ENCODE results near the gene ICAM4.

Gene ICAM4

GRCh38 chr19:10325732-10326131 is 39.0 kb downstream of the ICAM4 start:
- TF ChIP-seq CREB1 (IDR thresholded peaks at IDR 0.05; ENCODE audit: low read depth) (no peak), YY1 (IDR thresholded peaks at IDR 0.05; ENCODE audit: low read depth) (no peak), EGR1 (IDR thresholded peaks at IDR 0.05) (no peak), ZBTB7A (IDR thresholded peaks at IDR 0.05; ENCODE audit: low read depth) (no peak), EP300 (IDR thresholded peaks at IDR 0.05; ENCODE audit: borderline replicate concordance) (no peak), RAD21 (IDR thresholded peaks at IDR 0.05; ENCODE audit: low read depth) (no peak), USF1 (IDR thresholded peaks at IDR 0.05) (no peak)

GRCh38 chr19:10327793-10328192 is 41.0 kb downstream of the ICAM4 start:
- no peak for TF ChIP-seq REST (IDR thresholded peaks at IDR 0.05; ENCODE audit: low read depth)
- TF ChIP-seq CEBPB (IDR thresholded peaks at IDR 0.05) = no peak
- no peak for TF ChIP-seq TEAD4 (IDR thresholded peaks at IDR 0.05)
- no peak for TF ChIP-seq YY1 (IDR thresholded peaks at IDR 0.05; ENCODE audit: low read depth)
- no peak for TF ChIP-seq CREB1 (IDR thresholded peaks at IDR 0.05; ENCODE audit: low read depth)
- no peak for TF ChIP-seq USF1 (IDR thresholded peaks at IDR 0.05)
- TF ChIP-seq EP300 (IDR thresholded peaks at IDR 0.05; ENCODE audit: borderline replicate concordance) = no peak
- no peak for TF ChIP-seq TAF1 (IDR thresholded peaks at IDR 0.05; ENCODE audit: low read depth)
- TF ChIP-seq FOXM1 (IDR thresholded peaks at IDR 0.05; ENCODE audit: borderline replicate concordance, low read depth) = no peak
- TF ChIP-seq ZBTB7A (IDR thresholded peaks at IDR 0.05; ENCODE audit: low read depth) = no peak
- no peak for TF ChIP-seq NFIC (IDR thresholded peaks at IDR 0.05)

- TF ChIP-seq EP300 (IDR thresholded peaks at IDR 0.05; ENCODE audit: borderline replicate concordance) = no peak
- TF ChIP-seq NFIC (IDR thresholded peaks at IDR 0.05) = no peak
- no peak for TF ChIP-seq TAF1 (IDR thresholded peaks at IDR 0.05; ENCODE audit: low read depth)
- TF ChIP-seq RAD21 (IDR thresholded peaks at IDR 0.05; ENCODE audit: low read depth) = no peak
Measured at GRCh38 chr19:10328558-10329429, 42.0 kb downstream of the ICAM4 start.

GRCh38 chr19:10329555-10329954 is 42.8 kb downstream of the ICAM4 start:
- no peak for TF ChIP-seq USF1 (IDR thresholded peaks at IDR 0.05)
- no peak for TF ChIP-seq RAD21 (IDR thresholded peaks at IDR 0.05; ENCODE audit: low read depth)
- no peak for TF ChIP-seq CREB1 (IDR thresholded peaks at IDR 0.05; ENCODE audit: low read depth)
- TF ChIP-seq MAX (IDR thresholded peaks at IDR 0.05) = no peak
- TF ChIP-seq EGR1 (IDR thresholded peaks at IDR 0.05) = no peak
- TF ChIP-seq EP300 (IDR thresholded peaks at IDR 0.05; ENCODE audit: borderline replicate concordance) = no peak
- no peak for TF ChIP-seq NFIC (IDR thresholded peaks at IDR 0.05)
- TF ChIP-seq TAF1 (IDR thresholded peaks at IDR 0.05; ENCODE audit: low read depth) = no peak
- TF ChIP-seq CEBPB (IDR thresholded peaks at IDR 0.05) = no peak
- TF ChIP-seq TEAD4 (IDR thresholded peaks at IDR 0.05) = no peak
- TF ChIP-seq FOXM1 (IDR thresholded peaks at IDR 0.05; ENCODE audit: borderline replicate concordance, low read depth) = no peak
- TF ChIP-seq ZBTB7A (IDR thresholded peaks at IDR 0.05; ENCODE audit: low read depth) = no peak

GRCh38 chr19:10332158-10332964 is 45.6 kb downstream of the ICAM4 start:
- no peak for TF ChIP-seq REST (IDR thresholded peaks at IDR 0.05; ENCODE audit: low read depth)
